H1 (cell line): Measurements from ENCODE around the gene ACVR2B. TPM values are rescaled to one million over a fixed set of nuclear protein-coding genes. Genes with fewer than 3 reads are reported as not detected.

Source experiments
- CTCF ChIA-PET: fragments of 300-600 bp; sonication (Branson Sonifier 250); formaldehyde crosslinking; loops from one replicate; lab custom pipeline; 2021; ENCODE audit not compliant: partially characterized antibody; lab: Charles Lee
- POLR2A ChIA-PET: fragments of 300-600 bp; sonication (Branson Sonifier 250); formaldehyde crosslinking; loops from one replicate; lab custom pipeline; 2021; ENCODE audit warnings: inconsistent platforms; ENCODE audit not compliant: partially characterized antibody; lab: Charles Lee
- DNase-seq, 2 experiments: peaks; one replicate each; pipeline versions ENCODE4 v3.0.0 to v3.0.0-alpha.2; 2010 to 2022; ENCODE audit warnings: low spot score in 2 of 2, low read depth in 1 of 2, mixed read lengths in 1 of 2
- FAIRE-seq: peaks from 2 replicates; lab custom pipeline; 2011; peaks lifted over from hg19 to GRCh38; lab: Jason Lieb, UNC
- H2AFZ ChIP-seq: 2 replicates; pipeline ENCODE4 v1.8.1; 2012; ENCODE audit warnings: low read length, inconsistent platforms
- H2AK5ac ChIP-seq: 2 replicates; pipeline ENCODE4 v1.6.1; 2013; ENCODE audit warnings: low read depth, low read length
- H2BK120ac ChIP-seq: replicated peaks from 2 replicates; pipeline ENCODE3; 2013; ENCODE audit warnings: low read depth, low read length, inconsistent platforms
- H2BK12ac ChIP-seq: 2 replicates; pipeline ENCODE4 v1.6.1; 2013; ENCODE audit warnings: low read depth, low read length
- H2BK15ac ChIP-seq: 2 replicates; pipeline ENCODE4 v1.6.1; 2013; ENCODE audit warnings: low read length
- H2BK20ac ChIP-seq: 2 replicates; pipeline ENCODE4 v1.6.1; 2013; ENCODE audit warnings: low read length
- H2BK5ac ChIP-seq: 2 replicates; pipeline ENCODE4 v1.6.1; 2013; ENCODE audit warnings: low read depth, low read length
- H3K14ac ChIP-seq: 2 replicates; pipeline ENCODE4 v1.6.1; 2013; ENCODE audit warnings: inconsistent platforms; ENCODE audit not compliant: insufficient read length
- H3K18ac ChIP-seq: 2 replicates; pipeline ENCODE4 v1.6.1; 2013; ENCODE audit warnings: low read length; ENCODE audit errors: extremely low read depth
- H3K23ac ChIP-seq: 2 replicates; pipeline ENCODE4 v1.6.1; 2013; ENCODE audit warnings: inconsistent platforms; ENCODE audit not compliant: insufficient read length
- H3K23me2 ChIP-seq: 2 replicates; pipeline ENCODE4 v1.6.1; 2013; ENCODE audit warnings: low read depth, low read length
- H3K27ac ChIP-seq: 2 replicates; pipeline ENCODE4 v1.6.1; 2011; ENCODE audit warnings: low read depth, low read length, inconsistent platforms
- H3K27me3 ChIP-seq, 4 experiments: replicated peaks in 1 of 4; 1 replicate in 1 of 4; 2 replicates in 3 of 4; pipeline versions ENCODE4 v1.6.1 to v1.8.1; 2011 to 2013; ENCODE audit warnings: low read length in 3 of 4, mild to moderate bottlenecking in 3 of 4, inconsistent platforms in 2 of 4, mixed read lengths in 2 of 4, moderate library complexity in 1 of 4; ENCODE audit not compliant: control insufficient read depth in 3 of 4, insufficient read depth in 3 of 4; ENCODE audit errors: extremely low read depth in 1 of 4
- H3K36me3 ChIP-seq, 4 experiments: 2 replicates each; pipeline versions ENCODE4 v1.6.1 to v1.8.1; 2011 to 2013; ENCODE audit warnings: mild to moderate bottlenecking in 4 of 4, low read length in 3 of 4, moderate library complexity in 2 of 4, control low read depth in 1 of 4, inconsistent platforms in 1 of 4; ENCODE audit not compliant: insufficient read depth in 4 of 4, control insufficient read depth in 2 of 4
- H3K4ac ChIP-seq: replicated peaks from 2 replicates; pipeline ENCODE3; 2013; ENCODE audit warnings: low read length, low read depth, mixed read lengths, inconsistent platforms; ENCODE audit not compliant: insufficient read length
- H3K4me1 ChIP-seq, 4 experiments: replicated peaks in 1 of 4; 1 replicate in 1 of 4; 2 replicates in 3 of 4; pipeline versions ENCODE4 v1.6.1 to v1.8.1; 2011 to 2013; ENCODE audit warnings: low read length in 3 of 4, inconsistent platforms in 2 of 4, mixed read lengths in 1 of 4; ENCODE audit not compliant: insufficient read depth in 4 of 4, control insufficient read depth in 3 of 4
- H3K4me2 ChIP-seq, 2 experiments: 2 replicates each; pipeline versions ENCODE4 v1.6.1 to v1.8.1; 2011 to 2013; ENCODE audit warnings: low read depth in 2 of 2, low read length in 2 of 2, control low read depth in 1 of 2, inconsistent platforms in 1 of 2, mild to moderate bottlenecking in 1 of 2; ENCODE audit not compliant: insufficient read depth in 1 of 2
- H3K4me3 ChIP-seq, 4 experiments: fragments of 200-600, 300-600 bp in 1 of 4; sonication (generic), shearing (Covaris generic), sonication (Bioruptor Twin) in 1 of 4; 2 replicates each; pipeline versions ENCODE4 v1.5.1 to v1.8.1; 2011 to 2016; ENCODE audit warnings: low read length in 4 of 4, low read depth in 3 of 4, control low read depth in 2 of 4, inconsistent platforms in 2 of 4, mild to moderate bottlenecking in 2 of 4, mixed read lengths in 1 of 4, moderate library complexity in 1 of 4; ENCODE audit not compliant: insufficient read depth in 2 of 4; ENCODE audit errors: extremely low read depth in 1 of 4
- H3K56ac ChIP-seq: replicated peaks from 2 replicates; pipeline ENCODE3; 2013; ENCODE audit warnings: low read depth, mild to moderate bottlenecking, mixed read lengths, low read length, inconsistent platforms; ENCODE audit not compliant: insufficient read length
- H3K79me1 ChIP-seq: 2 replicates; pipeline ENCODE4 v1.6.1; 2013; ENCODE audit warnings: low read depth, low read length, control low read depth
- H3K79me2 ChIP-seq, 2 experiments: 2 replicates each; pipeline versions ENCODE4 v1.6.1 to v1.8.1; 2012 to 2013; ENCODE audit warnings: low read length in 2 of 2, mild to moderate bottlenecking in 2 of 2, inconsistent platforms in 1 of 2; ENCODE audit not compliant: insufficient read depth in 2 of 2, control insufficient read depth in 1 of 2
- H3K9ac ChIP-seq, 4 experiments: replicated peaks in 1 of 4; 1 replicate in 1 of 4; 2 replicates in 3 of 4; pipeline versions ENCODE4 v1.6.1 to v1.8.1; 2011 to 2013; ENCODE audit warnings: low read depth in 3 of 4, low read length in 3 of 4, control low read depth in 2 of 4, mild to moderate bottlenecking in 2 of 4, moderate library complexity in 2 of 4, inconsistent platforms in 1 of 4; ENCODE audit errors: extremely low read depth in 1 of 4
- H3K9me3 ChIP-seq, 2 experiments: 2 replicates each; pipeline versions ENCODE4 v1.6.1 to v1.8.1; 2012 to 2013; ENCODE audit warnings: mild to moderate bottlenecking in 2 of 2, moderate library complexity in 2 of 2, control low read depth in 1 of 2, inconsistent platforms in 1 of 2, low read depth in 1 of 2, low read length in 1 of 2, mixed read lengths in 1 of 2; ENCODE audit not compliant: insufficient read depth in 2 of 2
- H4K20me1 ChIP-seq, 2 experiments: replicated peaks in 1 of 2; 2 replicates each; pipeline versions ENCODE3 to v1.8.1; 2011 to 2013; ENCODE audit warnings: inconsistent platforms in 2 of 2, low read length in 2 of 2, mild to moderate bottlenecking in 1 of 2; ENCODE audit not compliant: insufficient read depth in 2 of 2, control insufficient read depth in 1 of 2
- H4K5ac ChIP-seq: 2 replicates; pipeline ENCODE4 v1.6.1; 2013; ENCODE audit warnings: low read length, low read depth, mixed read lengths, inconsistent platforms; ENCODE audit not compliant: insufficient read length
- H4K8ac ChIP-seq: 2 replicates; pipeline ENCODE4 v1.8.0; 2013; ENCODE audit warnings: mild to moderate bottlenecking, moderate library complexity, low read length, inconsistent platforms; ENCODE audit not compliant: insufficient read depth; ENCODE audit errors: extremely low read depth
- H4K91ac ChIP-seq: replicated peaks from 2 replicates; pipeline ENCODE3; 2013; ENCODE audit warnings: low read length, mixed read lengths, inconsistent platforms; ENCODE audit not compliant: insufficient read length
- BRCA1 ChIP-seq: IDR thresholded peaks from 2 replicates; pipeline ENCODE4 v1.6.1; 2012; ENCODE audit warnings: low read depth, low read length, improper control_type of control experiment
- HDAC6 ChIP-seq: IDR thresholded peaks from one replicate; pipeline ENCODE4 v1.7.1; 2012; ENCODE audit warnings: low read depth, mild to moderate bottlenecking, inconsistent platforms, low read length, moderate library complexity
- NRF1 ChIP-seq: IDR thresholded peaks from 2 replicates; pipeline ENCODE4 v1.6.1; 2011; ENCODE audit warnings: mild to moderate bottlenecking, low read depth, low read length, improper control_type of control experiment
- WGBS, 2 experiments: shearing (Covaris generic) in 1 of 2; methylation state at CpG; one replicate each; pipeline versions ENCODE4 v1.1.6 to v1.1.7; 2013 to 2015; ENCODE audit warnings: low lambda C conversion rate in 2 of 2, mixed read lengths in 2 of 2, inconsistent platforms in 1 of 2, low coverage in 1 of 2, missing lambda C conversion rate in 1 of 2; ENCODE audit not compliant: insufficient replicate concordance in 2 of 2, insufficient coverage in 1 of 2, insufficient read length in 1 of 2; ENCODE audit errors: extremely low coverage in 1 of 2, missing lambda C conversion rate in 1 of 2; 5-methylcytosine and 5-hydroxymethylcytosine counted together
- polyA plus RNA-seq, 7 experiments: library from polyadenylated mRNA; depleted of rRNA in 3 of 7; stranded (reverse) in 5 of 7; unstranded in 2 of 7; fragments of >200 nt in 5 of 7; fragments of 200-250 nt in 2 of 7; gene quantifications; 1 replicate in 5 of 7; 2 replicates in 1 of 7; 4 replicates in 1 of 7; pipeline versions ENCODE4 v1.2.1 to v1.2.3, GENCODE V29; 2011 to 2013; ENCODE audit warnings: missing spikeins in 2 of 7, mixed read lengths in 2 of 7
- total RNA-seq: library from RNA; stranded (reverse); fragmentation: NEBNext Ultra II Directional; extraction: Animal tissue kit (Norgen Biotek cat#: 25700); gene quantifications from 2 replicates; pipeline ENCODE4 v1.2.1, GENCODE V29; 2021

ACVR2B gene
- total and polyA plus RNA-seq, 2 of the 8 experiments (the other 6 are each of a cell fraction or from before 2014, with no cell fraction given) = 24.7 to 109 TPM

DNA sequence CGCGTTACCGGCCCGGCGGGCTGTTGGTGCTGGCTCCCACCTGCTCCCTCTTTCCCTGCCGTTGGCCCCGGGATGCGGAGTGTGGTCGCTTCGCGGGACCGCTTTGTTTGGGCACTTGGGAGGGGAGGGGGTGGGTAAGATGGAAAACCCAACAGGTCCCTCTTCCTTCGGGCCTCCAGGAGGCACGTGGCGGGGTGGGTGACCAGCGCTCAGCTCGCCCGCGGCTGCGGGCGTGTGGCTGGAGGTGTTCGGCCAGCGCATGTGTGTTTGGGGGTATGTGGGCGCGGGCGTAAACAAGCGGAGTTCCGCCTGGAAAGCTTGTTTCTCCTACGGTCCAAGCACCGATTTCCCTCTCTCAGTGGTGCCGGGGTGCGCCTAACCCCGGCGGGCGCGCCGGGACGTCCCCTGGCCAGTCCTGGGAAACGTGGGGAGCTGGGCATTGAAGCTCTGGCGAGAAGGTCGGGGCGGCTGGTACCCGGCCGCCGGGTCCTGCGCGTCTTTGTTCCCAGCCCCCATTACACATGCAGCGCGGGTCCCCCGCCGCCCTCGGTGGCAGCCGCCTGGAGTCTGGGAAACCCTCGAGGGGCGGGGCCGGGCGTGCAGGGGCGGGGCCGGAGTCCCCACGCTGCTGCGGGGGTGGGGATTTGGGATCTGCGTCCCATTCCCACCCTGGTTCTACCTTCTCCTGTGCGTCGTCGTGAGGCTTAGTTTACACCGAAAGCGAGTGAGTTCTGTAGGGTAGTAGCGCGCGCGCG, 1.4 kb downstream of the ACVR2B start:
- Histone ChIP-seq H3K4me3 (peak overlapping the region; percentile 74 to 99 (median 91)), H2BK15ac (0 out of 2 replicates have a peak overlapping the region, but pooled peaks have one; percentile 37), H3K27me3 (no peaks in the 10 kb centered on the region), H2BK120ac (peak overlapping the region; percentile 74), H3K56ac (peak overlapping the region; percentile 92), H3K14ac (peak overlapping the region; percentile 89), H2BK5ac (peak overlapping the region; percentile 94), H3K23me2 (peaks cover 20% of the 10 kb centered on the region), H3K9me3 (0 out of 4 replicates have a peak, but pooled peaks cover 0 to 5% of the 10 kb centered on the region in 2 experiments), H3K79me2 (peaks cover 48 to 59% of the 10 kb centered on the region in 2 experiments), H2BK20ac (no peak overlapping the region), H3K36me3 (no peaks in the 10 kb centered on the region; a peak in 1 of 8 replicates), H4K5ac (peak overlapping the region; percentile 65), H2BK12ac (peak overlapping the region; percentile 93; the same call in 1 of the 2 replicates), H3K4ac (peak overlapping the region; percentile 96), H3K27ac (peak overlapping the region; percentile 99), H2AFZ (no peak overlapping the region), H2AK5ac (no peak overlapping the region; the same call in none of the 2 replicates), H4K8ac (peak overlapping the region; percentile 99), H4K91ac (peak overlapping the region; percentile 97), H3K4me1 (peaks cover 10 to 24% (median 16%) of the 10 kb centered on the region in 4 experiments), H3K4me2 (peak overlapping the region; percentile 94 to 97), H4K20me1 (peaks cover 26 to 34% of the 10 kb centered on the region in 2 experiments), H3K9ac (peak overlapping the region; percentile 97 to 99 (median 99)), H3K18ac (peak overlapping the region; percentile 72), H3K79me1 (peaks cover 16% of the 10 kb centered on the region), H3K23ac (no peak overlapping the region)
- ChIA-PET POLR2A (interaction anchor here (0.7 to 2.1 kb wide), 22 partner anchors 8 to 318 kb away, joined by 3 to 10 read pairs (median 4); partner anchors contain the start of genes ACAA1 and XYLB), CTCF (interaction anchor here (0.8 to 2.4 kb wide), 7 partner anchors 10 to 108 kb away, joined by 3 to 16 read pairs (median 3); partner anchors contain the start of gene XYLB)
- peak; percentile 53 to 92 for DNase-seq
- 2% methylated on average over 33 of the region's 72 CpGs; no CpG with 5 or more reads in 1 of the 2 experiments for WGBS, 2 experiments
- FAIRE-seq = no peak
- TF ChIP-seq NRF1 = 0 out of 2 replicates have a peak, but pooled peaks have one; percentile 5
- TF ChIP-seq BRCA1 = no peak
- TF ChIP-seq HDAC6 = no peak
